ENCODE data around the gene EFCAB8. TPM values are rescaled to one million over a fixed set of nuclear protein-coding genes. Genes with fewer than 3 reads are reported as not detected.
"Not testable (repeated sequence)": the region's sequence is repeated elsewhere in the genome, so short reads cannot be mapped to it uniquely, and the experiment has no call there.

EFCAB8 gene
- total RNA-seq, 1 donor from 2014 or later = not detected

GRCh38 chr20:32885952-32886351, 27.2 kb downstream of the EFCAB8 start:
- DNase-seq (ENCODE audit: low read depth) = no peak

GRCh38 chr20:32886652-32887051, 27.9 kb downstream of the EFCAB8 start:
- no peak for DNase-seq (ENCODE audit: low read depth)

DNA sequence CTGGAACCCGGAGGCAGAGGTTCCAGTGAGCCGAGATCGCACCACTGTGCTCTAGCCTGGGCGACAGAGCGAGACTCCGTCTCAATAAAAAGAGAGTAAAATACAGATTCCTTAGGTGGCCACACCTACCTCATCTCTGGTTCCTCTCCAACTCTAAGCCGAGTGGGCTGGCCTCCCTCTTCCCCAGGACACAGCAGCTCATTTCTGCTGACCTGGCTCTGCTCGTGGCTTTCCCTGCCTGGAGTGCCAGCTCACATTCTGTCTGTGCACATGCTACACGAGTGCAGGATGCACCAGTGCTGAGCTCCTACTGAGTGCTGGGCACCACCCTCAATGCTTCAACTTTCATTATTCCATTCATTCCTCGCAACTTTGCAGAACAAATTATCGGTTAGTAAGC, 28.8 kb downstream of the EFCAB8 start:
- DNase-seq (ENCODE audit: low read depth) = no peak

- peak; percentile 57 for DNase-seq (ENCODE audit: low read depth)
Observed at GRCh38 chr20:32888636-32889035, 29.9 kb downstream of the EFCAB8 start.

DNA sequence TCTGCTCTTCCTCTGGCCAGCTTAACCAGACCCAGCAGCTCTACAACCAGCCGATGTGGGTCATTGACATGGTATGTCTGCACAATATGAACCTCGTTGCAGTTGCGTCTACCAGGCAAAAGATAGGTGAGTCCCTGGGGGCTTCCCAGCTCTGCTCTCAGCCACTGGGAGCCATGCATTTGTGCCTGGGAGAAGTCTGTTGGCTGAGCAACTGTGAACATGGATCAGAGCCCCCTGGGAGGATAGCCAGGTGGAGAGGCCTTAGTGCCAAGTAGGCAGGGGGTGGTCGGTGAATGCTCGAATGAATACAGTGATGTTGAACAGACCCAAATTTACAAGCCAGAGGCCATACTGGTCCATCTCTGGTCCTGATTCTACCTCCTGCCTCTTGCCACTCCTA, 30.6 kb downstream of the EFCAB8 start:
- no peak for DNase-seq (ENCODE audit: low read depth)

- DNase-seq (ENCODE audit: low read depth) = no peak
Observed at GRCh38 chr20:32891491-32891890, 32.8 kb downstream of the EFCAB8 start.

GRCh38 chr20:32891926-32892660, 33.4 kb downstream of the EFCAB8 start:
- DNase-seq (ENCODE audit: low read depth) = peak; percentile 49

GRCh38 chr20:32893263-32894025, 34.7 kb downstream of the EFCAB8 start:
- no peak for DNase-seq (ENCODE audit: low read depth)

GRCh38 chr20:32894026-32894483, 35.3 kb downstream of the EFCAB8 start:
- no peak for DNase-seq (ENCODE audit: low read depth)

DNA sequence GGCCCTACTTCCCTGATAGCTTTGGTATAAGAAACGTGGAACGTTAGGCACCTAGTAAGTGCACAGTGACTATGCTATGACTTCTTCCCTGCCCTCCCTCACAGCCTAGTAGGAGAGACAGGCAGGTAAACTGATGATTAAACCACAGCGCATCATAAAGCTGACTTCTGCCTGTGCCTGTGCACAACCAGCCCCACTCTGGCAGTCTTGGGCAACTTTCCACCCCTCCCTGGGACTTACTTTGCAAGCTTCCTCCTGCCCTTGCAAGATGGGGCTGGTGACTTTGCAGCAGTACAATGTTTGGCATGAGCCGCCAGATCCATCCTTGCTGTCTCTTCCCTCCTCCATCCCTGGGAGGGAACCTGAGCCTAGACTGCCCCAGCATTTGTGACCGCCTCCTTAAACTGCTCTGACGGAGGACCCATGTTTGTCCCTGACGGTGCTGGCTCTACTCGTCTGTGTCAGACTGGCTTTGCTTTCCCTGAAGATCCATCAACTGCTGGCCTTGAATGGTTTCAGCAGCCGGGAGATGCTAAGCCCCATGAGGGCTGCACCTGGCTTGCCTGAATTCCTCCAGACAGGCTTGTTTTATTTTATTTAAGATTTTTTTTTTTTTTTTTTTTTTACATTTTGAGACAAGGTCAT, 36.1 kb downstream of the EFCAB8 start:
- DNase-seq (ENCODE audit: low read depth) = no peak

GRCh38 chr20:32896521-32897280, 38.0 kb downstream of the EFCAB8 start:
- DNase-seq (ENCODE audit: low read depth) = no peak

GRCh38 chr20:32898729-32899128, 40.0 kb downstream of the EFCAB8 start:
- DNase-seq (ENCODE audit: low read depth) = no peak

GRCh38 chr20:32902456-32903420, 44.0 kb downstream of the EFCAB8 start:
- peak; percentile 53 for DNase-seq (ENCODE audit: low read depth)

DNA sequence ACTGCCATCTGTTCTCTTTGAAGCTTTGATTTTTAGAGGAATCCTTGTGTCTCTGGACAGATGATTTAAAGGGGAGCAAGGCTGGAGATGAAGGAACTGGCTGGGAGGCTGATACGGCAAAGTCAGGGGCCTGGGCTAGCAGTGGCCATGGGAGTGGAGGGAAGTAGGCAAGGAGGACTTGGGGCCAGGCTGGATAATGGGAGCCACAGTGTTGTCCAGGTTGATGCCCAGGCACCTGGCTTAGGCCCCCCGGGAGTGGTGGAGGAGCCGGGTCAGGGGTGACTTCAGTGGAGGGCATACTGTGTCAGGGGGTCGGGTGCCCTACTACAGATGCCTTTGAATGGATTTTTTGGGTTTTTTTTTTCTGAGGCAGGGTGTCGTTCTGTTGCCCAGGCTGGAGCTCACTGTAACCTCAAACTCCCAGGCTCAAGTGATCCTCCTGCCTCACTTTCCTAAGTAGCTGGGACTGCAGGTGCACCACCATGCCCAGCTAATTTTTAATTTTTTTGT, 45.0 kb downstream of the EFCAB8 start:
- DNase-seq (ENCODE audit: low read depth) = no peak

DNA sequence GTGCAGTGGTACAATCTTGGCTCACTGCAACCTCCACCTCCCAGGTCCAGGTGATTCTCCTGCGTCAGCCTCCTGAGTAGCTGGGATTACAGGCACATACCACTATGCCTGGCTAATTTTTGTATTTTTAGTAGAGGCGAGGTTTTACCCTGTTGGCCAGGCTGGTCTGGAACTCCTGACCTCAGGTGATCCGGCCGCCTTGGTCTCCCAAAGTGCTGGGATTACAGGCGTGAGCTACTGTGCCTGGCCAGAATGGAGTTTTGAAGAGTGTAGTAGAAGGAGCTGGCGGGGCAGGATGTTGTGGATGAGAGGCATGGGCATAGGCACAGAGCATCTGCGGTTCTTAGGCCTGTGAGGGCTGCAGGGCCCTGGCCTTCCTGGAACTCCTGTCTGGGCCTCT, 46.0 kb downstream of the EFCAB8 start:
- DNase-seq (ENCODE audit: low read depth) = not testable (repeated sequence)

DNA sequence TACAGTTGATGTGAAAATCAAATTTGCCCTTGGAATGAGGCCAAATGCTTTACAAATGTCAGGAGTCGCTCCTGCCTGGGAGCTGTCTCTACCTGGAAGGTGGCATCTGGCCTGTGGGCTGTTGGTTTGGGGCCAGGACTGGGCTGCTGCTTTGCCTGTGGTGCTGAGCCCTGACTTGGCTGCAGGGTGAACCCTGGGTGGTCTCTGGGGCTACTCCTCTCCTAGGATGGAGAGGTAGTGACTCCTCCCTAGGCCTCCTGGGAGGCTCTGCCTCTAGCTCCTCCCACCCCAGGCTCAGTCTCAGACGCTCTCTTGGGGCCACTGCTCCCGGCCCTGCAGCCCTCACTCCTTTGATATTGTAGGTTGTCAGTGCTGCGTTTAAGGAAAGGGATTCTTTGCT, 47.5 kb downstream of the EFCAB8 start:
- DNase-seq (ENCODE audit: low read depth) = no peak

GRCh38 chr20:32906871-32907495, 48.3 kb downstream of the EFCAB8 start:
- no peak for DNase-seq (ENCODE audit: low read depth)

GRCh38 chr20:32907886-32908285, 49.2 kb downstream of the EFCAB8 start:
- no peak for DNase-seq (ENCODE audit: low read depth)

All from myocyte (in vitro differentiated cells).